K562 (cell line): Measurements from ENCODE around the gene SPATA32. TPM values are rescaled to one million over a fixed set of nuclear protein-coding genes. Genes with fewer than 3 reads are reported as not detected.
A peak's percentile ranks its signal among the peaks of the same experiment; 100 is the strongest.

Experiments used
- CBX3 ChIP-seq, 2 experiments: IDR thresholded peaks; 1 replicate in 1 of 2; 2 replicates in 1 of 2; pipeline ENCODE4 v1.6.1; 2012; ENCODE audit warnings: inconsistent platforms in 2 of 2, low read length in 2 of 2, borderline replicate concordance in 1 of 2, control low read depth in 1 of 2
- CHD2 ChIP-seq: IDR thresholded peaks from 2 replicates; pipeline ENCODE4 v1.6.1; 2011; ENCODE audit warnings: low read depth, low read length
- CREB3L1 ChIP-seq: fragments of 450-650 bp; IDR thresholded peaks from 2 replicates; pipeline ENCODE4 v1.6.1; 2014; ENCODE audit warnings: low read depth, mild to moderate bottlenecking, moderate library complexity, borderline replicate concordance
- CXXC5 ChIP-seq: fragments of 250-450 bp; sonication (Bioruptor Pico); IDR thresholded peaks from 2 replicates; pipeline ENCODE4 v1.8.0; 2022; ENCODE audit warnings: inconsistent platforms, mild to moderate bottlenecking, moderate library complexity
- FIP1L1 ChIP-seq: fragments of 200-400 bp; formaldehyde crosslinking; IDR thresholded peaks from 2 replicates; pipeline ENCODE4 v1.6.1; 2018; ENCODE audit warnings: mild to moderate bottlenecking, low read depth, low read length; ENCODE audit not compliant: poor library complexity, severe bottlenecking
- FOXK1 ChIP-seq: sonication (generic); formaldehyde crosslinking; IDR thresholded peaks from 2 replicates; pipeline ENCODE4 v1.8.0; 2022; ENCODE audit warnings: missing genetic modification reagents, mild to moderate bottlenecking, borderline replicate concordance
- GTF2F1 ChIP-seq: IDR thresholded peaks from 2 replicates; pipeline ENCODE4 v1.6.1; 2011; ENCODE audit warnings: low read depth, low read length, improper control_type of control experiment
- HDAC1 ChIP-seq, 2 experiments: fragments of 450-650 bp; IDR thresholded peaks; 2 replicates each; pipeline ENCODE4 v1.6.1; 2016 to 2017; ENCODE audit warnings: inconsistent platforms in 1 of 2, mild to moderate bottlenecking in 1 of 2, moderate library complexity in 1 of 2
- HNRNPUL1 ChIP-seq: fragments of 200-400 bp; formaldehyde crosslinking; IDR thresholded peaks from 2 replicates; pipeline ENCODE4 v1.6.1; 2017; ENCODE audit warnings: low read length
- IRF2 ChIP-seq: sonication (generic); formaldehyde crosslinking; IDR thresholded peaks from 2 replicates; pipeline ENCODE4 v1.8.1; 2022; ENCODE audit warnings: mild to moderate bottlenecking, missing genetic modification reagents
- MAX ChIP-seq: sonication (generic); formaldehyde crosslinking; IDR thresholded peaks from 2 replicates; pipeline ENCODE4 v1.9.0; 2022; ENCODE audit warnings: mild to moderate bottlenecking, missing genetic modification reagents
- NFIC ChIP-seq: fragments of 450-650 bp; IDR thresholded peaks from 2 replicates; pipeline ENCODE4 v1.6.1; 2017; ENCODE audit warnings: mild to moderate bottlenecking, inconsistent platforms
- PYGO2 ChIP-seq: fragments of 450-650 bp; IDR thresholded peaks from 2 replicates; pipeline ENCODE4 v1.6.1; 2016; ENCODE audit warnings: mild to moderate bottlenecking, missing genetic modification characterization, moderate library complexity, missing compliant biosample characterization
- RAD21 ChIP-seq, 2 experiments: fragments of 250-450 bp in 1 of 2; fragments of 450-650 bp in 1 of 2; sonication (Bioruptor Pico) in 1 of 2; formaldehyde crosslinking in 1 of 2; IDR thresholded peaks in 1 of 2; conservative IDR thresholded peaks in 1 of 2; 2 replicates each; pipeline versions ENCODE4 v1.4.0 to v1.8.0; 2020 to 2022; ENCODE audit warnings: mild to moderate bottlenecking in 2 of 2, moderate library complexity in 1 of 2
- SAP30 ChIP-seq: fragments of 200-600 bp; sonication (generic); IDR thresholded peaks from 2 replicates; pipeline ENCODE4 v1.6.1; 2012; ENCODE audit warnings: borderline replicate concordance, low read depth, mild to moderate bottlenecking, moderate library complexity, low read length, control low read depth, inconsistent platforms; ENCODE audit not compliant: insufficient read depth, poor library complexity, severe bottlenecking
- SMARCA5 ChIP-seq: fragments of 450-650 bp; IDR thresholded peaks from 2 replicates; pipeline ENCODE4 v1.6.1; 2016
- SRF ChIP-seq, 2 experiments: fragments of 250-450, 450-650 bp in 1 of 2; sonication (Bioruptor Pico) in 1 of 2; sonication (generic) in 1 of 2; formaldehyde crosslinking; IDR thresholded peaks; 2 replicates each; pipeline versions ENCODE4 v1.5.0 to v1.5.1; 2020 to 2022; ENCODE audit warnings: mild to moderate bottlenecking in 1 of 2, missing genetic modification reagents in 1 of 2
- XRCC4 ChIP-seq: IDR thresholded peaks from one replicate; pipeline ENCODE4 v1.6.1; 2011; ENCODE audit not compliant: insufficient read depth, insufficient read length; ENCODE audit errors: extremely low read depth
- polyA plus RNA-seq, 8 experiments: library from polyadenylated mRNA; depleted of rRNA in 4 of 8; stranded (reverse) in 5 of 8; unstranded in 3 of 8; fragments of >200 nt; fragmentation: Nextera tagmentation in 2 of 8; fragmentation: Illumina TruSeq in 1 of 8; extraction: Ambion mirVana in 2 of 8; extraction: Trizol in 1 of 8; gene quantifications; 2 replicates each; pipeline versions ENCODE4 v1.2.1 to v1.2.3, GENCODE V29; 2011 to 2014; ENCODE audit warnings: inconsistent platforms in 1 of 8, missing spikeins in 1 of 8
- total RNA-seq, 7 experiments: library from RNA; depleted of rRNA in 6 of 7; stranded (reverse); fragments of >200 nt in 6 of 7; fragmentation: Illumina TruSeq in 2 of 7; extraction: Trizol in 2 of 7; gene quantifications; 2 replicates each; pipeline versions ENCODE4 v1.2.1 to v1.2.3, GENCODE V29; 2011 to 2021; ENCODE audit warnings: low replicate concordance in 1 of 7
- TF ChIP-seq, protein P1 (sequence below): sonication (generic); formaldehyde crosslinking; IDR thresholded peaks from 2 replicates; pipeline ENCODE4 v1.8.0; 2022; ENCODE audit warnings: mild to moderate bottlenecking, missing genetic modification reagents
- TF ChIP-seq, protein P2 (sequence below): sonication (generic); formaldehyde crosslinking; IDR thresholded peaks from 2 replicates; pipeline ENCODE4 v1.8.1; 2023; ENCODE audit warnings: mild to moderate bottlenecking, missing genetic modification reagents

Gene SPATA32
- total and polyA plus RNA-seq, 9 of the 15 experiments (the other 6 are each of a cell fraction or from before 2014, with no cell fraction given), result 0.03 to 0.06 TPM; not detected in 7

DNA sequence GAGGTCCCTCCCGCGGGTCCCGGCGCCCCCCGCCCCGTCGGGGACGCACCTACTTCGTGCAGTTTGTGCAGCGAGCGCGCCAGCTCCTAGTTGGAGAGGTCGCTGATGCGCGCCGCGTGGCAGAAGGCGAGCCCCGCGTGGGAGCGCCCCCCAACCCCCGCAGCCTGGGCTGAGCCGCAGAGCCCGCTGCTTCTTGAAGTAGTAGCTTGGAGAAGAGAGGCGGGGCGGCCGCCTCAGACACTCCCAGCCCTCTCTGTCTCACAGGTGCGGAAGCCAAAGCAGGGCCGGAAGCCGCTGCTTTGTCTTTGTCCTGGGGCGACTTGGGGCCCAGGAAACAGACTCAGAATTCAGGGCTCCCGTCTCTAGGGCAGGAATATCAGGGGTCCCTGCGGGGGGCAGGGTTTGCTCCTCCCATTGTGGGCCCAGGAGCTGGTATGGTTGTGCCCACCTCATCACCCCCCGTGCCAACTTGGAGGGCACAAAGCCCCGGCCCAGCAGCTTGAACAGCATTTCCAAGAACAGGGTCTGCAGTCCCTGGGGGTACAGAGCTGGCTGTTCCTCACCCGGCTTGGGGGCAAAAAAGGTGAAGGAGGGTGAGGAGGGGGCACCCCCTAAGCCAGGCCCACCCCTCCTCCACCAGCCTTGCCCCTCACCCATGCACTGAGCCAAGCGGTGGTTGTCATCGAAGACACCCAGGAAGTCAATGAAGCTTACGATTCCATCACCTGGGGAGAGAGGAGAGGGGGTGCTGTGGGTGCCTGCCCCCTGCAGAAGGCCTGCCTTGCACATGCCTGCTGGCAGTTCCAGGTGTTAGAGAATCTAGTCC is 13.5 kb downstream of the SPATA32 start (continued):
- peak; percentile 62 for TF ChIP-seq FIP1L1
- no peak for TF ChIP-seq PYGO2 (tag)
- TF ChIP-seq XRCC4, result no peak
- TF ChIP-seq SRF (CRISPR knock-in tag; IDR thresholded peaks at IDR 0.05), result 0 out of 4 replicates have a peak, but pooled peaks of 1 of the 2 experiments have one; percentile 6
- TF ChIP-seq CHD2, result no peak
- no peak for TF ChIP-seq CBX3 (IDR thresholded peaks at IDR 0.05; ENCODE audit: borderline replicate concordance in 1 of 2, low read length in 2 of 2)
- TF ChIP-seq SAP30, result peak; percentile 68
- no peak for TF ChIP-seq RAD21 (CRISPR knock-in tag; conservative IDR thresholded peaks at IDR 0.05 in 1 of 2, IDR thresholded peaks at IDR 0.05 in 1 of 2)
- 0 out of 2 replicates have a peak, but pooled peaks have one; percentile 49 for TF ChIP-seq MAX (CRISPR knock-in tag)
- TF ChIP-seq IRF2 (CRISPR knock-in tag), result no peak
- TF ChIP-seq, protein P1, sequence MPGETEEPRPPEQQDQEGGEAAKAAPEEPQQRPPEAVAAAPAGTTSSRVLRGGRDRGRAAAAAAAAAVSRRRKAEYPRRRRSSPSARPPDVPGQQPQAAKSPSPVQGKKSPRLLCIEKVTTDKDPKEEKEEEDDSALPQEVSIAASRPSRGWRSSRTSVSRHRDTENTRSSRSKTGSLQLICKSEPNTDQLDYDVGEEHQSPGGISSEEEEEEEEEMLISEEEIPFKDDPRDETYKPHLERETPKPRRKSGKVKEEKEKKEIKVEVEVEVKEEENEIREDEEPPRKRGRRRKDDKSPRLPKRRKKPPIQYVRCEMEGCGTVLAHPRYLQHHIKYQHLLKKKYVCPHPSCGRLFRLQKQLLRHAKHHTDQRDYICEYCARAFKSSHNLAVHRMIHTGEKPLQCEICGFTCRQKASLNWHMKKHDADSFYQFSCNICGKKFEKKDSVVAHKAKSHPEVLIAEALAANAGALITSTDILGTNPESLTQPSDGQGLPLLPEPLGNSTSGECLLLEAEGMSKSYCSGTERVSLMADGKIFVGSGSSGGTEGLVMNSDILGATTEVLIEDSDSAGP, result no peak
- no peak for TF ChIP-seq GTF2F1
- no peak for TF ChIP-seq SMARCA5
- TF ChIP-seq CXXC5, result no peak; the same call in none of the 2 replicates
- TF ChIP-seq NFIC, result no peak
- TF ChIP-seq, protein P2, sequence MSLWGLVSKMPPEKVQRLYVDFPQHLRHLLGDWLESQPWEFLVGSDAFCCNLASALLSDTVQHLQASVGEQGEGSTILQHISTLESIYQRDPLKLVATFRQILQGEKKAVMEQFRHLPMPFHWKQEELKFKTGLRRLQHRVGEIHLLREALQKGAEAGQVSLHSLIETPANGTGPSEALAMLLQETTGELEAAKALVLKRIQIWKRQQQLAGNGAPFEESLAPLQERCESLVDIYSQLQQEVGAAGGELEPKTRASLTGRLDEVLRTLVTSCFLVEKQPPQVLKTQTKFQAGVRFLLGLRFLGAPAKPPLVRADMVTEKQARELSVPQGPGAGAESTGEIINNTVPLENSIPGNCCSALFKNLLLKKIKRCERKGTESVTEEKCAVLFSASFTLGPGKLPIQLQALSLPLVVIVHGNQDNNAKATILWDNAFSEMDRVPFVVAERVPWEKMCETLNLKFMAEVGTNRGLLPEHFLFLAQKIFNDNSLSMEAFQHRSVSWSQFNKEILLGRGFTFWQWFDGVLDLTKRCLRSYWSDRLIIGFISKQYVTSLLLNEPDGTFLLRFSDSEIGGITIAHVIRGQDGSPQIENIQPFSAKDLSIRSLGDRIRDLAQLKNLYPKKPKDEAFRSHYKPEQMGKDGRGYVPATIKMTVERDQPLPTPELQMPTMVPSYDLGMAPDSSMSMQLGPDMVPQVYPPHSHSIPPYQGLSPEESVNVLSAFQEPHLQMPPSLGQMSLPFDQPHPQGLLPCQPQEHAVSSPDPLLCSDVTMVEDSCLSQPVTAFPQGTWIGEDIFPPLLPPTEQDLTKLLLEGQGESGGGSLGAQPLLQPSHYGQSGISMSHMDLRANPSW (CRISPR knock-in tag), result no peak
- TF ChIP-seq CREB3L1, result peak; percentile 50
- no peak for TF ChIP-seq HNRNPUL1
- TF ChIP-seq HDAC1 (IDR thresholded peaks at IDR 0.05), result peak in 1 of 2 experiments; percentile 11; a peak in 1 of 4 replicates
- no peak for TF ChIP-seq FOXK1
